ENCODE results near the gene ZHX3.
A peak's percentile ranks its signal among the peaks of the same experiment; 100 is the strongest.
"Not testable (repeated sequence)": the region's sequence is repeated elsewhere in the genome, so short reads cannot be mapped to it uniquely, and the experiment has no call there.

ZHX3 gene

GRCh38 chr20:41145821-41146620 is 171.5 kb downstream of the ZHX3 start:
- peak; percentile 73 for DNase-seq

- no peak for DNase-seq
Measured at GRCh38 chr20:41145317-41145716, 172.2 kb downstream of the ZHX3 start.

- DNase-seq = no peak
Measured at GRCh38 chr20:41143354-41143753, 174.2 kb downstream of the ZHX3 start.

GRCh38 chr20:41142919-41143318 is 174.6 kb downstream of the ZHX3 start:
- no peak for DNase-seq

GRCh38 chr20:41142245-41142644 is 175.3 kb downstream of the ZHX3 start:
- no peak for DNase-seq

- DNase-seq = peak; percentile 48
Measured at GRCh38 chr20:41141153-41141815, 176.2 kb downstream of the ZHX3 start.

- DNase-seq = no peak
Measured at GRCh38 chr20:41140226-41141133, 177.1 kb downstream of the ZHX3 start.

GRCh38 chr20:41139227-41140093 is 178.1 kb downstream of the ZHX3 start:
- DNase-seq = no peak

- DNase-seq = no peak
Measured at GRCh38 chr20:41138475-41139226, 178.9 kb downstream of the ZHX3 start.

- DNase-seq = peak; percentile 91
Measured at GRCh38 chr20:41137614-41138474, 179.7 kb downstream of the ZHX3 start.

GRCh38 chr20:41136680-41137613 is 180.6 kb downstream of the ZHX3 start, which contains the start of gene PLCG1:
Gene PLCG1 (plus strand): TSS chr20:41137543. CDS start chr20:41137642, 99 bp downstream.
- DNase-seq = peak; percentile 93

- no peak for DNase-seq
Measured at GRCh38 chr20:41135888-41136679, 181.4 kb downstream of the ZHX3 start.

GRCh38 chr20:41135187-41135887 is 182.2 kb downstream of the ZHX3 start:
- no peak for DNase-seq

- no peak for DNase-seq
Measured at GRCh38 chr20:41134362-41135186, 183.0 kb downstream of the ZHX3 start.

GRCh38 chr20:41133709-41134361 is 183.7 kb downstream of the ZHX3 start:
- no peak for DNase-seq

- not testable (repeated sequence) for DNase-seq
Measured at GRCh38 chr20:41132388-41132775, 185.1 kb downstream of the ZHX3 start.

All from right hindlimb (tissue), 1 donor.